HEK293 (cell line): ENCODE data around the gene DCAF6.

Source experiments
- ZNF114 ChIP-seq: fragments of 450-650 bp; formaldehyde crosslinking; IDR thresholded peaks from 2 replicates; pipeline ENCODE4 v1.5.0; 2017; ENCODE audit warnings: missing biosample characterization, missing genetic modification characterization
- ZNF423 ChIP-seq: fragments of 450-650 bp; formaldehyde crosslinking; IDR thresholded peaks from 2 replicates; pipeline ENCODE4 v1.5.1; 2016; ENCODE audit warnings: missing biosample characterization, missing genetic modification characterization
- ZNF624 ChIP-seq: fragments of 450-650 bp; formaldehyde crosslinking; IDR thresholded peaks from 2 replicates; pipeline ENCODE4 v1.5.1; 2017; ENCODE audit warnings: missing biosample characterization, missing genetic modification characterization
- TF ChIP-seq, protein P1 (sequence below): fragments of 450-650 bp; formaldehyde crosslinking; IDR thresholded peaks from 2 replicates; pipeline ENCODE4 v1.5.1; 2016; ENCODE audit warnings: missing biosample characterization, missing genetic modification characterization, low read depth

- no peak for TF ChIP-seq ZNF624 (tag by site-specific recombination)
- TF ChIP-seq, protein P1, sequence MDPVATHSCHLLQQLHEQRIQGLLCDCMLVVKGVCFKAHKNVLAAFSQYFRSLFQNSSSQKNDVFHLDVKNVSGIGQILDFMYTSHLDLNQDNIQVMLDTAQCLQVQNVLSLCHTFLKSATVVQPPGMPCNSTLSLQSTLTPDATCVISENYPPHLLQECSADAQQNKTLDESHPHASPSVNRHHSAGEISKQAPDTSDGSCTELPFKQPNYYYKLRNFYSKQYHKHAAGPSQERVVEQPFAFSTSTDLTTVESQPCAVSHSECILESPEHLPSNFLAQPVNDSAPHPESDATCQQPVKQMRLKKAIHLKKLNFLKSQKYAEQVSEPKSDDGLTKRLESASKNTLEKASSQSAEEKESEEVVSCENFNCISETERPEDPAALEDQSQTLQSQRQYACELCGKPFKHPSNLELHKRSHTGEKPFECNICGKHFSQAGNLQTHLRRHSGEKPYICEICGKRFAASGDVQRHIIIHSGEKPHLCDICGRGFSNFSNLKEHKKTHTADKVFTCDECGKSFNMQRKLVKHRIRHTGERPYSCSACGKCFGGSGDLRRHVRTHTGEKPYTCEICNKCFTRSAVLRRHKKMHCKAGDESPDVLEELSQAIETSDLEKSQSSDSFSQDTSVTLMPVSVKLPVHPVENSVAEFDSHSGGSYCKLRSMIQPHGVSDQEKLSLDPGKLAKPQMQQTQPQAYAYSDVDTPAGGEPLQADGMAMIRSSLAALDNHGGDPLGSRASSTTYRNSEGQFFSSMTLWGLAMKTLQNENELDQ (tag by site-specific recombination): no peak
- TF ChIP-seq ZNF423 (tag by site-specific recombination): no peak
- no peak for TF ChIP-seq ZNF114
These were observed 37.2 kb upstream of the DCAF6 start for GRCh38 chr1:167899253-167899681.
